Activated CD4-positive, CD25-positive, alpha-beta regulatory T cell (primary cell): ENCODE data around the gene GPC5.
"Not testable (repeated sequence)": the region's sequence is repeated elsewhere in the genome, so short reads cannot be mapped to it uniquely, and the experiment has no call there.

Experiments used
- DNase-seq, 4 experiments: peaks; one replicate each; lab custom pipeline; 2025; lab: John Stamatoyannopoulos, UW

GPC5 gene

GRCh38 chr13:92739306-92739818 lies 1340.9 kb downstream of the GPC5 start:
- DNase-seq: no peak

- DNase-seq: no peak
Observed at GRCh38 chr13:92743992-92744391, 1345.6 kb downstream of the GPC5 start.

DNA sequence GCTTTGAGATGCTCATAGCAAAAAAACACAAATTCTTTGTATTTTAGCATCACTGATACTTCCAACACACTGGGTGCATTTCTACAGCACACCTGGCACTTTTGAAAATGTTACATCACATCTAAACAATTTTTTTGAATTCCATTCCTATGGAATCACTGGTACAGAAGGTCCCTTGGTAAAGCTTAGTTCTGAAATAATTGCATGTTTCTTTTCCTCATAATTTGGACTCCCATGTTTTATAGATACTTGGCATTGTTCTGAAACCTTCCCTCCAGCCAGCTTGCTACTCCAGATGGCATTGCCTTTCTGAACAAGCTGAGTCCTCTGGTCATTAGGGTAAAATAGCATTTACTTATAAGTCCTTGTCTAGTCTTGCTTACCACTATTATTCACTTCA lies 1346.8 kb downstream of the GPC5 start:
- DNase-seq: no peak

GRCh38 chr13:92752705-92753104 lies 1354.3 kb downstream of the GPC5 start:
- DNase-seq: not testable (repeated sequence)

- no peak for DNase-seq
Observed at GRCh38 chr13:92761710-92762109, 1363.3 kb downstream of the GPC5 start.

- no peak for DNase-seq
Observed at GRCh38 chr13:92767468-92767867, 1369.0 kb downstream of the GPC5 start.

DNA sequence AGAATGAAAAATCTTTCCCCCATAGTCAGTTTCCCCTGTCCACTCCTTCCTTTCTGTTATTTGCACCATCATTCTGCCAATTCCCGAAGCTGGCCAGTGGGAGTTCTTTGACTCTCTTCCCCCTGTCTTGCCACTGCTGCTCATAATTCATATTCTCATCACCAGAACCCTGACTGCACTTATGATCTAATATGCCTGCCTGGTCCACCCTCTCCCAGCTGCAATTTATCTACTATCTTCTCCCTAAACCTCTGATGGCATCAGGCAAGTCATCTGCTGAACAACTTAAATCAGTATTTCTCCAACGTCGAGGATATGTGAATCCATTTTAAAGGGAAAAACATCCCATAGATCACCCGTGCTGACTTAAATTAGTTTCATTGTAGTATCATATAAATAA lies 1370.2 kb downstream of the GPC5 start:
- DNase-seq: no peak

- no peak for DNase-seq
Observed at GRCh38 chr13:92769046-92769445, 1370.6 kb downstream of the GPC5 start.

GRCh38 chr13:92775658-92776057 lies 1377.2 kb downstream of the GPC5 start:
- DNase-seq: no peak

DNA sequence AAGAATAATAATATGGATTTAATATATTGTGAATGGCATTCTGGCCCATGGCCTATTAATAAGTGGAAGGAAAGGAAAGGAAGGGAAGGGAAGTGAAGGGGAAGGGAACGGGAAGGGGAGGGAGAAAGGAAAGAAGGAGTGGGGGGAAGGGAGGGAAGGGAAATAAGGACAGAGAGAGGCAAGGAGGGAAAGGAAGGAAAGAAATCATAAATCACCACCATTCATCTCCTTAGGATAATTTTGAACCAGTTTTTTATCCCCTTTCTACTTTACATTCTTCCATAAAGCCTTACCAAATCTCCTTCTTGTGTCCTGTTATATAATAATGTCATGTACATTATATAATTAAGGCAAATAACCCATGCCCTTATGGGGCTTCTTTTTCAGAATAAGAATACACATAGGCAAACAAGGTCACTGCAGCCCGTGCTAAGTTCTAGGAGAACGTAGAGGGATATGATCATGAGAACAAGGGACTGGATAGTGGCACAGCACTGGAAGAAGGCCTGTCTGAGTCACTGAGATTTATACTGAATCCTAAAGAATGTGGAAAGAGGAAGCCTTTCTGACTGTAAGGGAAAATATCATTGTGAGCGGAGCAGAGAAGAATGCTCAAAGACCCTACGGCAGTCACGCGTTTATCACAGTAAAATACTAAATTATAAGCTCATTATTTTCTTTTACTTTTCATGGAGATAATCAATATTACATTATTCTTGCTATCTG lies 1383.7 kb downstream of the GPC5 start:
- DNase-seq: no peak

- DNase-seq: no peak
Observed at GRCh38 chr13:92802776-92803175, 1404.4 kb downstream of the GPC5 start.

- no peak for DNase-seq
Observed at GRCh38 chr13:92804346-92804745, 1405.9 kb downstream of the GPC5 start.

- no peak for DNase-seq
Observed at GRCh38 chr13:92804926-92805325, 1406.5 kb downstream of the GPC5 start.

DNA sequence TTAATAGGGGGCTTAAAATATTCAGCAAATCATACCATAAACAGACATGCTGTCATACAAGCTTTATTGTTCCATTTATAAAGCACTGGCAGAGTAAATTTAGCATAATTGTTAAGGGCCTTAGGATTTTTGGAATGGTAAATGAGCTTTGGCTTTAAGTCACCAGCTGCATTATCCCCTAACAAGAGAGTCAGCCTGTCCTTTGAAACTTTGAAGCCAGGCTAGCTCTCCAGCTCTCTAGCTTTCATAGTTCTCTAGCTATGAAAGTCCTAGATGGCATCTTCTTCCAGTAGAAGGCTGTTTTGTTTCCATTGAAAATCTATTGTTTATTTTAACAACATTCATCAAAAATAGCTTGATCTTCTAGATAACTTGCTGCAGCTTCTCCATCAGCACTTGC lies 1407.3 kb downstream of the GPC5 start:
- no peak for DNase-seq

GRCh38 chr13:92806215-92806614 lies 1407.8 kb downstream of the GPC5 start:
- DNase-seq: no peak

DNA sequence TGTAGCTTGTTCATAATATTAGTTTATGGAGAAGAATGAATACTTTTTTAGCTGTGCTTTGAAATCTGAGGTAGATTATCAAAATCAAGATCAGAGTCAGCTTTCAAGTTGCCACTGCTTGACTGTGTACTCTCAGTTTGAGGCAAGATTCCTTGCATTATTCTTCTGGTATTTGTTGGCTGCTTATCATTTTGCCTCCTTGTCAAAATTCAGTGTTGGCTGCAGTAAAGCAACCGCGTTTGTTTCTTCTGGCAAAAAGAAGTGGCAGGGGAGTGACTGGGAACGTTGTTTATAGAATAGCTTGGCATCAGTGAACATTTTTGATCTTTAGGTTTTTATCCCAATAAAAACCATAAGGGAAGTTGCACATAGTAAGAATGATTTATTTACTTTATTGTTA lies 1408.9 kb downstream of the GPC5 start:
- no peak for DNase-seq

GRCh38 chr13:92807966-92808365 lies 1409.5 kb downstream of the GPC5 start:
- no peak for DNase-seq

- DNase-seq: no peak
Observed at GRCh38 chr13:92821324-92821723, 1422.9 kb downstream of the GPC5 start.

DNA sequence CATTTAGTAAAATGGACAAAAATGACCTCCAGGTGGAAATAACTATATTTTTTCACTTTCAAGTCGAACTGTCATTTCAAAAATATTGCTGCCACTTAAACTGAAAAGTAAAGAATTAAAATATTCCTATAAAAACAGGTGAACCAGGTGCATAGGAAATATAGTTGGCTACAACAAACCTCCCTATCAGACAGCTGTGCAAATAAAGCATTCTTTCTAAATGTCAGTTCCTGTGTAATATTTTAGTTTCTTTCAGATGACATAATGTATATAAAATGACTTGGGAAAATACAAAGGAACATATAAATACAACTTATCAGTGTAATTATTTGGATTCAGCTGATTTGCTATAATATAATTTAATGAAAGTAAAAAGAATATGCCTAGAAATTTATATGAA lies 1424.6 kb downstream of the GPC5 start:
- DNase-seq: no peak

DNA sequence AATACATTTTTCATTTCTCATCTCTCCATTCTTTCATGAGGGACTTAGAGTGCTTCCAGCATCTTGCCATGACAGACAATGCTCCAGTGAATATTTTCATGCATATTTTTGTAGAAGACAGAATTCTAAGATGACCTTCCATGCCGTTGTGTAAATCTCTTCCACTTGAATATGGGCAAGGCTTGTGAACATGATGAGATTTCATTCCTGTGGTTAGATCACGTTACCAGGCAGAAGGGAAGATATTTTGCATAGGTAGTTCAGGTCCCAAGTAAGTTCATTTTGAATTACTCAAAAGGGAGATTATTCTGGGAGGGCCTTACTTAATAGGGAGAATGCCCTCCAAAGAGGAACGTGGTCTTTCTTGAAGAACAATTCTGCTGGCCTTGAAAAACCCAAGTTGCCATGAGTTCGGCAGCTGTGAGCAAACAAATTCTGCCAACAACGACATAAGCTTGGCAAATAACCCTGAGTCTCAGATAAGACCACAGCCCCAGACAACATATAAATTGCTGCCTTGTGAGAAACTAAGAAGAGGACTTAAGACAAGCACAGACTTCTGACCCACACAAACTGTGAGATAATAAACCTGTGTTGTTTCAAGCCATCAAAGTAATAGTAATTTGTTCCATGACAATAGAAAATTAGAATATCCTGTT lies 1427.6 kb downstream of the GPC5 start:
- no peak for DNase-seq

- DNase-seq: no peak
Observed at GRCh38 chr13:92827503-92827902, 1429.1 kb downstream of the GPC5 start.

DNA sequence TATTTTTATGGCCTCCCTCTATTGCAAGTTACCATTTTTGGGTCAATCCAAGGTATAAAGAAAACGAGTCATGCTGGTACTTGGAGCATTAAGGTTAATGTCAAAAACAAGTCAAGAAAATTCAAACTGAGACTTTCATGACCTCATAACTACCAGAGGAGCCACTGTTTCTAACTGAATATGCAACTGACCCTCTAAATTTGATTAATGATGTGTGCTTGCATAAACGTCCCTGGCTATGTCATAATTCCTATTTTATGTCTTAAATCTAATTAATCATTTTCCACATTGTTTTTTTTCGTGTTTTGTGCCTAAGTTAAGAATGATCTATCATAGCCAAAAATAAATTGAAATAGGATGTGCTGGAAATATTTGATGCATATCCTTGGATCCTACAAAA lies 1431.5 kb downstream of the GPC5 start:
- DNase-seq: no peak

- no peak for DNase-seq
Observed at GRCh38 chr13:92830821-92831220, 1432.4 kb downstream of the GPC5 start.

GRCh38 chr13:92833071-92833470 lies 1434.7 kb downstream of the GPC5 start:
- DNase-seq: no peak
